ENCODE measurements around the gene TSR2.

Gene TSR2

GRCh38 chrX:54442790-54443189, 2.6 kb downstream of the TSR2 start:
- no peak for ATAC-seq
- no peak for TF ChIP-seq ZNF8 (CRISPR knock-in tag; IDR thresholded peaks at IDR 0.05)
- no peak for TF ChIP-seq RARB (CRISPR knock-in tag; IDR thresholded peaks at IDR 0.05)
- TF ChIP-seq POU6F1 (CRISPR knock-in tag; IDR thresholded peaks at IDR 0.05; ENCODE audit: borderline replicate concordance, low read depth), result no peak
- TF ChIP-seq TSHZ2 (CRISPR knock-in tag; IDR thresholded peaks at IDR 0.05), result no peak
- TF ChIP-seq ZFP30 (CRISPR knock-in tag; IDR thresholded peaks at IDR 0.05), result no peak

GRCh38 chrX:54444752-54445151, 4.5 kb downstream of the TSR2 start:
- no peak for ATAC-seq
- no peak for TF ChIP-seq ZNF8 (CRISPR knock-in tag; IDR thresholded peaks at IDR 0.05)
- no peak for TF ChIP-seq TOX (CRISPR knock-in tag; IDR thresholded peaks at IDR 0.05; ENCODE audit: borderline replicate concordance)
- TF ChIP-seq GLIS3 (CRISPR knock-in tag; IDR thresholded peaks at IDR 0.05), result no peak
- no peak for TF ChIP-seq ZC3H10 (CRISPR knock-in tag; IDR thresholded peaks at IDR 0.05)
- TF ChIP-seq OSR1 (CRISPR knock-in tag; IDR thresholded peaks at IDR 0.05), result no peak
- TF ChIP-seq SNAI2 (CRISPR knock-in tag; IDR thresholded peaks at IDR 0.05), result no peak
- TF ChIP-seq CREB5 (CRISPR knock-in tag; IDR thresholded peaks at IDR 0.05; ENCODE audit: low read depth), result no peak
- TF ChIP-seq POU6F1 (CRISPR knock-in tag; IDR thresholded peaks at IDR 0.05; ENCODE audit: borderline replicate concordance, low read depth), result no peak
- no peak for TF ChIP-seq ISL1 (CRISPR knock-in tag; IDR thresholded peaks at IDR 0.05)
- TF ChIP-seq CSDC2 (CRISPR knock-in tag; IDR thresholded peaks at IDR 0.05), result no peak
- no peak for TF ChIP-seq BACH2 (CRISPR knock-in tag; IDR thresholded peaks at IDR 0.05; ENCODE audit: borderline replicate concordance)
- no peak for TF ChIP-seq ARNTL (CRISPR knock-in tag; IDR thresholded peaks at IDR 0.05; ENCODE audit: borderline replicate concordance, low read depth)
- no peak for TF ChIP-seq CSRNP3 (CRISPR knock-in tag; IDR thresholded peaks at IDR 0.05)

GRCh38 chrX:54446084-54446483, 5.9 kb downstream of the TSR2 start:
- no peak for ATAC-seq
- TF ChIP-seq ISL1 (CRISPR knock-in tag; IDR thresholded peaks at IDR 0.05) (no peak), OSR1 (CRISPR knock-in tag; IDR thresholded peaks at IDR 0.05) (no peak), SNAI2 (CRISPR knock-in tag; IDR thresholded peaks at IDR 0.05) (no peak), TCF4 (CRISPR knock-in tag; IDR thresholded peaks at IDR 0.05; ENCODE audit: borderline replicate concordance) (no peak), CSDC2 (CRISPR knock-in tag; IDR thresholded peaks at IDR 0.05) (no peak), PATZ1 (CRISPR knock-in tag; IDR thresholded peaks at IDR 0.05; ENCODE audit: borderline replicate concordance) (no peak), TSHZ2 (CRISPR knock-in tag; IDR thresholded peaks at IDR 0.05) (no peak), PPARA (CRISPR knock-in tag; IDR thresholded peaks at IDR 0.05; ENCODE audit: borderline replicate concordance) (no peak), ZNF70 (CRISPR knock-in tag; IDR thresholded peaks at IDR 0.05) (no peak), ZNF565 (CRISPR knock-in tag; conservative IDR thresholded peaks at IDR 0.05; ENCODE audit: low read depth) (no peak), CSRNP3 (CRISPR knock-in tag; IDR thresholded peaks at IDR 0.05) (no peak), ESRRG (CRISPR knock-in tag; IDR thresholded peaks at IDR 0.05) (no peak), GLIS3 (CRISPR knock-in tag; IDR thresholded peaks at IDR 0.05) (no peak)
